Kidney (tissue), 14 donors: ENCODE results near the gene PLA2G4D. TPM values are rescaled to one million over a fixed set of nuclear protein-coding genes. Genes with fewer than 3 reads are reported as not detected.

Source experiments
- DNase-seq, 5 donors: peaks; one replicate each; pipeline ENCODE4 v3.0.0-alpha.2; 2013 to 2020
- FAIRE-seq: peaks from 2 replicates; lab custom pipeline; 2012; peaks lifted over from hg19 to GRCh38; lab: Jason Lieb, UNC
- H3K27ac ChIP-seq, 2 donors: one replicate each; pipeline ENCODE4 v1.7.0; 2013; ENCODE audit warnings: low read depth in 2 of 2, low read length in 2 of 2, inconsistent platforms in 1 of 2
- H3K27me3 ChIP-seq: one replicate; pipeline ENCODE4 v1.7.1; 2013; ENCODE audit warnings: low read length, inconsistent platforms; ENCODE audit not compliant: control insufficient read depth, insufficient read depth
- H3K36me3 ChIP-seq, 3 donors: one replicate each; pipeline versions ENCODE4 v1.7.0 to v1.7.1; 2013; ENCODE audit warnings: low read length in 3 of 3, control low read depth in 1 of 3, inconsistent platforms in 1 of 3; ENCODE audit not compliant: insufficient read depth in 3 of 3, control insufficient read depth in 2 of 3
- H3K4me1 ChIP-seq, 3 donors: one replicate each; pipeline versions ENCODE4 v1.7.0 to v1.7.1; 2013; ENCODE audit warnings: low read length in 3 of 3, inconsistent platforms in 1 of 3, low read depth in 1 of 3; ENCODE audit not compliant: control insufficient read depth in 2 of 3, insufficient read depth in 2 of 3
- H3K4me3 ChIP-seq, 3 donors: one replicate each; pipeline versions ENCODE4 v1.7.0 to v1.8.1; 2013; ENCODE audit warnings: low read length in 3 of 3, control low read depth in 1 of 3, inconsistent platforms in 1 of 3
- H3K9ac ChIP-seq, 3 donors: one replicate each; pipeline versions ENCODE4 v1.7.0 to v1.7.1; 2013; ENCODE audit warnings: low read length in 3 of 3, control low read depth in 1 of 3, inconsistent platforms in 1 of 3
- H3K9me3 ChIP-seq, 3 donors: one replicate each; pipeline versions ENCODE4 v1.7.0 to v1.7.1; 2013; ENCODE audit warnings: low read length in 3 of 3, control low read depth in 1 of 3, inconsistent platforms in 1 of 3; ENCODE audit not compliant: control insufficient read depth in 2 of 3, insufficient read depth in 1 of 3
- CTCF ChIP-seq: IDR thresholded peaks from 3 replicates; pipeline ENCODE4 v1.5.1; 2012; ENCODE audit warnings: mild to moderate bottlenecking, moderate library complexity, borderline replicate concordance; ENCODE audit not compliant: insufficient read depth; ENCODE audit errors: extremely low read depth
- intact Hi-C: fragments of 100-400 bp; cut with DNase I; formaldehyde crosslinking; loops from one replicate; pipeline ENCODE4 v1.11.1; 2022
- polyA plus RNA-seq: library from polyadenylated mRNA; stranded (reverse); fragments of 350-450 nt; fragmentation: Illumina TruSeq; extraction: RNeasy Lipid Tissue Mini Kit (QIAGEN cat#74804); gene quantifications from one replicate; pipeline ENCODE4 v1.2.3, GENCODE V29; 2014; ENCODE audit warnings: low read depth, low replicate concordance; ENCODE audit not compliant: insufficient read depth
- total RNA-seq: library from RNA; stranded (reverse); fragmentation: NEBNext Ultra II Directional; extraction: Animal tissue kit (Norgen Biotek cat#: 25700); gene quantifications from one replicate; pipeline ENCODE4 v1.2.1, GENCODE V29; 2021
- donor health status: control.
- donor health status: control.
- donor health status: control.
- donor health status: control.
- donor health status: control.
- donor health status: DM: yes; HTN: yes; CAD: no.
- donor health status: Normal renal cell carcinoma (clear cell type).

PLA2G4D gene
- total and polyA plus RNA-seq, 2 donors from 2014 or later: not detected

- H3K9ac ChIP-seq: no peak overlapping the region
- intact Hi-C loops: no loop called here
- DNase-seq (peak in 1 of 5 donors; percentile 24), FAIRE-seq (no peak)
- H3K9me3 ChIP-seq: no peaks in the 10 kb centered on the region
- no peak for TF ChIP-seq CTCF
- no peaks in the 10 kb centered on the region for H3K36me3 ChIP-seq
- H3K27me3 ChIP-seq: no peaks in the 10 kb centered on the region
- H3K27ac ChIP-seq: no peak overlapping the region
- H3K4me3 ChIP-seq: no peak overlapping the region
- no peaks in the 10 kb centered on the region for H3K4me1 ChIP-seq
Observed at GRCh38 chr15:42036112-42036905, 58.1 kb downstream of the PLA2G4D start.

- Histone ChIP-seq H3K9ac (no peak overlapping the region), H3K36me3 (no peaks in the 10 kb centered on the region), H3K27me3 (no peaks in the 10 kb centered on the region), H3K4me1 (no peaks in the 10 kb centered on the region), H3K27ac (no peak overlapping the region), H3K9me3 (no peaks in the 10 kb centered on the region), H3K4me3 (no peak overlapping the region)
- no peak for DNase-seq
- no peak for TF ChIP-seq CTCF
- FAIRE-seq: no peak
- intact Hi-C loops: no loop called here
Observed at GRCh38 chr15:42035435-42035761, 59.0 kb downstream of the PLA2G4D start.

GRCh38 chr15:42034628-42035434 is 59.5 kb downstream of the PLA2G4D start:
- intact Hi-C loops: no loop called here
- FAIRE-seq (no peak), DNase-seq (no peak)
- H3K27ac ChIP-seq: no peak overlapping the region
- no peak overlapping the region for H3K9ac ChIP-seq
- no peaks in the 10 kb centered on the region for H3K9me3 ChIP-seq
- TF ChIP-seq CTCF: no peak
- H3K27me3 ChIP-seq: no peaks in the 10 kb centered on the region
- no peaks in the 10 kb centered on the region for H3K36me3 ChIP-seq
- no peak overlapping the region for H3K4me3 ChIP-seq
- H3K4me1 ChIP-seq: no peaks in the 10 kb centered on the region
